WI38 (cell line): ENCODE measurements around the gene RFX3.

Source experiments
- H3K4me3 ChIP-seq: 2 replicates; pipeline ENCODE4 v1.5.1; 2011; ENCODE audit warnings: low read depth, mild to moderate bottlenecking, control low read depth, low read length
- CTCF ChIP-seq: IDR thresholded peaks from 2 replicates; pipeline ENCODE4 v1.5.1; 2012; ENCODE audit warnings: low read depth, mild to moderate bottlenecking, control low read depth, low read length

Gene RFX3

DNA sequence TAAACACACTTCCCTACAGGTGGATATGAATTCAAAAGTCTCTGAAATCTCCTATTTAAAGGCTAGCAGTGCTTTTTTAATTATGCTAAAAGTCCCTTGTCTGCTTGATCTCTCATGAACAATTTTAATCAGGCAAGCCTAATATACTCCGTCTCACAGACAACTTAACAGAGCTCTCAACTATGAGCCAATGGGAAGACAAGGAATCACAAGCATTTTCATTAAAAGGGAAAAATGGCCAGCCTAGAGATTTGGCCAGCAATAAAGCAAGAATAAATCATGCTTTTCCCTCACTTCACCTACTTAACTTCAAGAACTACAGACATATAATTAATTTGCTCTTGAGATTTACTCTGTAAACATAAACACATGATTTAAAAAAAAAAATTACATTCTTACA, 78.0 kb downstream of the RFX3 start:
- no peak overlapping the region for H3K4me3 ChIP-seq
- no peak for TF ChIP-seq CTCF

GRCh38 chr9:3447143-3447542, 78.7 kb downstream of the RFX3 start:
- no peak for TF ChIP-seq CTCF
- no peak overlapping the region for H3K4me3 ChIP-seq

GRCh38 chr9:3446313-3446712, 79.5 kb downstream of the RFX3 start:
- no peak overlapping the region for H3K4me3 ChIP-seq
- no peak for TF ChIP-seq CTCF

- no peak for TF ChIP-seq CTCF
- no peak overlapping the region for H3K4me3 ChIP-seq
These were observed 81.8 kb downstream of the RFX3 start for GRCh38 chr9:3444016-3444415.

- peak; percentile 48 for TF ChIP-seq CTCF
- H3K4me3 ChIP-seq: no peak overlapping the region
These were observed 84.5 kb downstream of the RFX3 start for GRCh38 chr9:3441197-3441816.

GRCh38 chr9:3436629-3437420, 89.0 kb downstream of the RFX3 start:
- no peak for TF ChIP-seq CTCF
- no peak overlapping the region for H3K4me3 ChIP-seq

DNA sequence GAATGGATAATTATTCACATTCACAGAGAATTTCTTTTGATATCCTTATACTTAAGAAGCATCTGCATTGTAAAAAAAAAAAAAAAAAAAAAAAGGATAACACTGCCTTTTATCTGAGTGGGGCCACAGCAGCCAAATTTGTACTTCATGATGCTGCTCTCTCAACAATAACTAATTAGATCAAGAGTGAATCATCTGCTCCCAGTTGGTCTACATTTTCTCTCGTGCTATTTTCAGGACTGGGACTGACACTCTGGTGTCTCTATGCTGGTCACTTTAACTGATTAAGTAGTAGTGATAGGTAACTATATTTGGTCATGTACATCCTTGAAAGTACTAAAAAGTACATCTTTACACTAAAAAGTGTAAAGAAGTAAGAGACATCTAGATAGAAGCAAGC, 90.1 kb downstream of the RFX3 start:
- TF ChIP-seq CTCF: no peak
- H3K4me3 ChIP-seq: no peak overlapping the region
